Peyer's patch (tissue), 4 donors: ENCODE results near the gene ACOD1. TPM values are rescaled to one million over a fixed set of nuclear protein-coding genes. Genes with fewer than 3 reads are reported as not detected.

ENCODE experiments used
- DNase-seq, 3 donors: peaks; one replicate each; pipeline ENCODE4 v3.0.0-alpha.2; 2017 to 2019
- H3K27ac ChIP-seq, 4 donors: fragments of 200-600 bp; sonication (generic); one replicate each; pipeline ENCODE4 v1.5.1; 2016 to 2019
- H3K27me3 ChIP-seq, 2 donors: fragments of 200-600 bp; sonication (generic); one replicate each; pipeline ENCODE4 v1.5.1; 2019
- H3K36me3 ChIP-seq, 3 donors: fragments of 200-600 bp; sonication (generic); one replicate each; pipeline ENCODE4 v1.5.1; 2016 to 2019
- H3K4me1 ChIP-seq, 4 donors: fragments of 200-600 bp; sonication (generic); one replicate each; pipeline ENCODE4 v1.5.1; 2016 to 2019
- H3K4me3 ChIP-seq, 4 donors: fragments of 200-600 bp; sonication (generic); 1 replicate in 3 of 4; 2 replicates in 1 of 4; pipeline ENCODE4 v1.5.1; 2016 to 2019; ENCODE audit warnings: mild to moderate bottlenecking in 1 of 4
- H3K9me3 ChIP-seq, 4 donors: fragments of 200-600 bp; sonication (generic); one replicate each; pipeline ENCODE4 v1.5.1; 2016 to 2019; ENCODE audit warnings: mild to moderate bottlenecking in 1 of 4
- CTCF ChIP-seq, 6 experiments: fragments of 450-650 bp in 4 of 6; fragments of 200-600 bp in 2 of 6; sonication (generic) in 1 of 6; IDR thresholded peaks; one replicate each; pipeline ENCODE4 v1.5.1; 2017 to 2019; ENCODE audit warnings: antibody characterized with exemption in 6 of 6, mild to moderate bottlenecking in 3 of 6, moderate library complexity in 1 of 6
- POLR2A ChIP-seq, 2 donors: fragments of 450-650 bp; IDR thresholded peaks; one replicate each; pipeline ENCODE4 v1.5.1; 2017; ENCODE audit warnings: antibody characterized with exemption in 2 of 2, mild to moderate bottlenecking in 2 of 2, moderate library complexity in 2 of 2
- total RNA-seq, 4 donors: library from RNA; depleted of rRNA; stranded (reverse); fragments of >200 nt; gene quantifications; one replicate each; pipeline ENCODE4 v1.1.0, GENCODE V29; 2016

The ACOD1 gene
- total RNA-seq, 4 donors from 2014 or later: not detected

GRCh38 chr13:76973920-76974617 is 25.8 kb downstream of the ACOD1 start:
- Histone ChIP-seq H3K9me3 (no peaks in the 10 kb centered on the region), H3K27me3 (no peaks in the 10 kb centered on the region), H3K27ac (no peak overlapping the region), H3K4me3 (no peak overlapping the region), H3K4me1 (no peaks in the 10 kb centered on the region), H3K36me3 (no peaks in the 10 kb centered on the region)
- DNase-seq: no peak
- TF ChIP-seq POLR2A (IDR thresholded peaks at IDR 0.05) (no peak), CTCF (IDR thresholded peaks at IDR 0.05) (no peak)

GRCh38 chr13:76974618-76974975 is 26.3 kb downstream of the ACOD1 start:
- TF ChIP-seq CTCF (IDR thresholded peaks at IDR 0.05): no peak
- TF ChIP-seq POLR2A (IDR thresholded peaks at IDR 0.05): no peak
- H3K9me3 ChIP-seq: no peaks in the 10 kb centered on the region
- no peak overlapping the region for H3K4me3 ChIP-seq
- no peaks in the 10 kb centered on the region for H3K27me3 ChIP-seq
- H3K36me3 ChIP-seq: no peaks in the 10 kb centered on the region
- no peaks in the 10 kb centered on the region for H3K4me1 ChIP-seq
- DNase-seq: no peak
- H3K27ac ChIP-seq: no peak overlapping the region

- H3K9me3 ChIP-seq: no peaks in the 10 kb centered on the region
- DNase-seq: no peak
- TF ChIP-seq CTCF (IDR thresholded peaks at IDR 0.05) (no peak), POLR2A (IDR thresholded peaks at IDR 0.05) (no peak)
- H3K27me3 ChIP-seq: no peaks in the 10 kb centered on the region
- peaks cover 0 to 8% (median 0%) of the 10 kb centered on the region in 4 donors for H3K4me1 ChIP-seq
- H3K36me3 ChIP-seq: no peaks in the 10 kb centered on the region
- H3K4me3 ChIP-seq: no peak overlapping the region
- H3K27ac ChIP-seq: no peak overlapping the region
Measured at GRCh38 chr13:76975863-76976262, 27.6 kb downstream of the ACOD1 start.

- no peak overlapping the region for H3K4me3 ChIP-seq
Measured at GRCh38 chr13:76976490-76976889, 28.2 kb downstream of the ACOD1 start.

GRCh38 chr13:76976929-76977328 is 28.6 kb downstream of the ACOD1 start:
- DNase-seq: no peak
- H3K4me1 ChIP-seq: peaks cover 0 to 8% (median 0%) of the 10 kb centered on the region in 4 donors
- no peak overlapping the region for H3K27ac ChIP-seq
- TF ChIP-seq POLR2A (IDR thresholded peaks at IDR 0.05) (no peak), CTCF (IDR thresholded peaks at IDR 0.05) (no peak)
- no peak overlapping the region for H3K4me3 ChIP-seq
- H3K36me3 ChIP-seq: no peaks in the 10 kb centered on the region
- H3K27me3 ChIP-seq: no peaks in the 10 kb centered on the region
- no peaks in the 10 kb centered on the region for H3K9me3 ChIP-seq

More at GRCh38 chr13:76976490-76976889, 28.2 kb downstream of the ACOD1 start:
- H3K27ac ChIP-seq: no peak overlapping the region
- no peak for DNase-seq
- H3K4me1 ChIP-seq: peaks cover 0 to 8% (median 0%) of the 10 kb centered on the region in 4 donors
- no peaks in the 10 kb centered on the region for H3K36me3 ChIP-seq
- no peaks in the 10 kb centered on the region for H3K27me3 ChIP-seq
- H3K9me3 ChIP-seq: no peaks in the 10 kb centered on the region
- TF ChIP-seq POLR2A (IDR thresholded peaks at IDR 0.05): no peak
- TF ChIP-seq CTCF (IDR thresholded peaks at IDR 0.05): no peak
